NAMALWA (cell line): Measurements from ENCODE around the gene TBCE.

Experiments used
- DNase-seq: peaks from one replicate; pipeline ENCODE4 v3.0.0-alpha.2; 2015; ENCODE audit warnings: low spot score

The TBCE gene

GRCh38 chr1:235410467-235410866 lies 43.2 kb downstream of the TBCE start:
- DNase-seq: no peak

GRCh38 chr1:235411489-235412486 lies 44.6 kb downstream of the TBCE start:
- peak; percentile 44 for DNase-seq

- peak; percentile 82 for DNase-seq
Measured at GRCh38 chr1:235415008-235415904, 48.0 kb downstream of the TBCE start.

GRCh38 chr1:235416662-235417049 lies 49.4 kb downstream of the TBCE start:
- DNase-seq: no peak

GRCh38 chr1:235417086-235417697 lies 50.0 kb downstream of the TBCE start:
- DNase-seq: peak; percentile 86

- no peak for DNase-seq
Measured at GRCh38 chr1:235421751-235422150, 54.5 kb downstream of the TBCE start.

GRCh38 chr1:235423214-235423652 lies 56.0 kb downstream of the TBCE start:
- DNase-seq: no peak

GRCh38 chr1:235424092-235424491 lies 56.9 kb downstream of the TBCE start:
- no peak for DNase-seq

- no peak for DNase-seq
Measured at GRCh38 chr1:235425357-235425756, 58.1 kb downstream of the TBCE start.

- DNase-seq: no peak
Measured at GRCh38 chr1:235426143-235426542, 58.9 kb downstream of the TBCE start.

- DNase-seq: no peak
Measured at GRCh38 chr1:235426680-235427079, 59.5 kb downstream of the TBCE start.

- DNase-seq: no peak
Measured at GRCh38 chr1:235427447-235427846, 60.2 kb downstream of the TBCE start.

- no peak for DNase-seq
Measured at GRCh38 chr1:235429143-235429542, 61.9 kb downstream of the TBCE start.

- no peak for DNase-seq
Measured at GRCh38 chr1:235430991-235431390, 63.8 kb downstream of the TBCE start.

- DNase-seq: no peak
Measured at GRCh38 chr1:235434001-235434400, 66.8 kb downstream of the TBCE start.

- DNase-seq: no peak
Measured at GRCh38 chr1:235441159-235441685, 74.0 kb downstream of the TBCE start.

- DNase-seq: no peak
Measured at GRCh38 chr1:235442788-235443429, 75.7 kb downstream of the TBCE start.

GRCh38 chr1:235448616-235449015 lies 81.4 kb downstream of the TBCE start:
- DNase-seq: no peak

- no peak for DNase-seq
Measured at GRCh38 chr1:235450433-235450832, 83.2 kb downstream of the TBCE start.

GRCh38 chr1:235450886-235451483 lies 83.8 kb downstream of the TBCE start:
- no peak for DNase-seq

- DNase-seq: no peak
Measured at GRCh38 chr1:235454021-235454420, 86.8 kb downstream of the TBCE start.
